IgD-negative memory B cell (primary cell): Measurements from ENCODE around the gene CA6. TPM values are rescaled to one million over a fixed set of nuclear protein-coding genes. Genes with fewer than 3 reads are reported as not detected.
A peak's percentile ranks its signal among the peaks of the same experiment; 100 is the strongest.
"Not testable (repeated sequence)": the region's sequence is repeated elsewhere in the genome, so short reads cannot be mapped to it uniquely, and the experiment has no call there.

Experiments used
- H3K27ac Mint-ChIP-seq, 3 donors: one replicate each; pipeline ENCODE4 v1.8.0; 2020 to 2022; ENCODE audit warnings: mild to moderate bottlenecking in 3 of 3, mixed read lengths in 3 of 3, moderate library complexity in 1 of 3
- H3K27me3 Mint-ChIP-seq: one replicate; pipeline ENCODE4 v1.8.0; 2021; ENCODE audit warnings: mixed read lengths
- H3K36me3 Mint-ChIP-seq: one replicate; pipeline ENCODE4 v1.8.0; 2020; ENCODE audit warnings: mild to moderate bottlenecking, mixed read lengths
- H3K4me1 Mint-ChIP-seq, 3 donors: one replicate each; pipeline ENCODE4 v1.8.0; 2020 to 2022; ENCODE audit warnings: mixed read lengths in 3 of 3, mild to moderate bottlenecking in 1 of 3
- H3K4me3 Mint-ChIP-seq, 4 donors: one replicate each; pipeline ENCODE4 v1.8.0; 2020 to 2022; ENCODE audit warnings: mild to moderate bottlenecking in 4 of 4, mixed read lengths in 4 of 4, moderate library complexity in 3 of 4
- H3K9me3 Mint-ChIP-seq, 3 donors: one replicate each; pipeline ENCODE4 v1.8.0; 2020 to 2021; ENCODE audit warnings: mixed read lengths in 3 of 3, mild to moderate bottlenecking in 1 of 3
- polyA plus RNA-seq: library from polyadenylated mRNA; unstranded; fragments of 300-500 nt; fragmentation: Illumina TruSeq; gene quantifications from one replicate; pipeline ENCODE4 v1.2.3, GENCODE V29; 2021

CA6 gene
- polyA plus RNA-seq, 1 donor from 2014 or later = not detected

DNA sequence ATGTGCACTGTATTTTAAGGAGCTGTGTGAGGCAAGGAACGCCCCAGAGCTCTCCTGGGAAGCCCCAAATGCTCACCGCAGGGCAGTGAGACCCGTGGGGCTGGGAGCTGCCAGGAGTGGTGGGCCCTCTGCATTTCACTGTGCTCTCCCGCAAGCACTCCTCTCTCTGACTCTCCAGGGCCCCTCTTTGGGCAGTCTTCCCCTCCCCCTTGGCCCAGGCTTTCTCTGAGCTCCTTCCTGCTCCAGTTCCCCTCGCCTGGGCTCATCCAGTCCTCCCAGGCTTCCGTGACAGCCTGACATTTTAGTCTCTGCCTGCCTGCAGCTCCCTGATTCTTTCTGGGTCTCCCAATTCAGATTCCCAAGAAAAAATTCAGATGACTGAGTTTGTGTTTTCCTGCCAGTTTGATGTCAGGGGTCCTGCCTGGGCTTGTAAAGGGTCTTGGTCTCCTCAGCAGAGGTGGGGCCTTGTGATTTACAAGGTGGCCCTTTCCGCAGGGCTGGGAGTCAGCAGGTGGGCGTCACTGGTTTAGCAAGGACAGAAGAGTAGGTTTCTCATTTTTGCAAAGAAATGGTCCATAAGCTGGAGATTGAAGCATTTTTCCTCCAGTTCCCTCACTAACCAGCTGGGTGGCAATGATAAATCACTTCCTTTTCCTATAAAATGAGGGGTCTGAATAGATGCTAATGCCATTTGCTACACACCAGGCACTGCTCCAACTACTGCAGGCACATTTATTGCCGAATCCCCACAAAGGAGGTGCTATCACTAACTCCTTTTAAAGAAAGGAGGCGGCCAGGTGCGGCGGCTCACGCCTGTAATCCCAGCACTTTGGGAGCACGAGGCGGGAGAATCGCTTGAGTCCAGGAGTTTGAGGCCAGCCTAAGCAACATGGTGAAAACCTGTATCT lies 1.9 kb upstream of the CA6 start:
- Mint-ChIP-seq H3K27ac (peak overlapping the region in 1 of 3 donors; percentile 91), H3K36me3 (no peaks in the 10 kb centered on the region), H3K9me3 (peaks cover 0 to 1% (median 0%) of the 10 kb centered on the region in 3 donors), H3K4me3 (no peak overlapping the region), H3K4me1 (peaks cover 0 to 3% (median 0%) of the 10 kb centered on the region in 3 donors), H3K27me3 (peaks cover 8% of the 10 kb centered on the region)

DNA sequence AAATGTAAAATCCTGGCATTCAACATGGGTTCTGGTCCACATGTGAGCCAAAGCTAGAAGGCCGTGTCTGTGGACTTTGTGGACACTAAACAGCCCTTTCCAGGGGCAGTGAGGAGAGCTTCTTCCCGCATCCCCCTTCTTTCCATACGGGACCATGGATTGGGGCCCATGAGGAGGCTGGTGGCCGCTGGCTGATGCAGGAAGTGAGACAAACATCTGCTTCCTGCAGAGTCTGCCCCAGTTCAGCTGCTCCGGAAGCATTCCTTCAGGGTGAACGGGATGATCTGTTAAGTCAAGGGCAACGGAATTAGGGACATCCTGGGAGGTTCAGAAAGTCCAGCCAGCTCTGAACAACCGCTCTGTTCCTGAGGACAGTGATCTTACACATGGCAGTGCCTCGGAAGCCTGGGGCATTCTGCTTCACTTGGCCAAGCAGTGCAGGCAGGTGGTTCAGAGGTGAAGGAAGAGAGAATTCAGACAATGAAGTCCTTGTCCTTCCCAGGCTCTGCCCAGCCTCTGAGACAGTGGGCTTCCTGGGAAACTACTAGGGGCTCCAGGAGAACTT lies 1.5 kb downstream of the CA6 start:
- Mint-ChIP-seq H3K36me3 (peaks cover 2% of the 10 kb centered on the region), H3K27me3 (no peaks in the 10 kb centered on the region), H3K27ac (no peak overlapping the region), H3K4me1 (peaks cover 0 to 3% (median 2%) of the 10 kb centered on the region in 3 donors), H3K9me3 (no peaks in the 10 kb centered on the region), H3K4me3 (no peak overlapping the region)

DNA sequence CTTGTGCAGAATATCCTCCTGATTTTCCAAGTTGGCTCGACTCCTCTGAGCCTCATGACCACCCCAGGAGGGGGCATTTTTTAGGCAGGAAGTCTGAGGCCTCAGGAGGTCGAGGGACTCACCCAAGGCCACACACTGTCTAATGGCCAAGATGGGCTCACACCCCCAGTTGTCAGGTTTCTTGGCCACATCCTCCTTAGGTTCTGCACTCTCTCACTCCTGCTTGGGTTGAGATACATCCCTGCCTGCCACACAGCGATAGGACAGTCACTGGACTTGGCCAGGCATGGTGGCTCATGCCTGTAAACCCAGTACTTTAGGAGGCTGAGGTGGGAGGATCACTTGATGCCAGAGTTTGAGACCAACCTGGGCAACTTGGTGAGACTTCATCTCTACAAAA lies 4.6 kb downstream of the CA6 start:
- Mint-ChIP-seq H3K36me3 (peaks cover 2% of the 10 kb centered on the region), H3K27ac (no peak overlapping the region)

DNA sequence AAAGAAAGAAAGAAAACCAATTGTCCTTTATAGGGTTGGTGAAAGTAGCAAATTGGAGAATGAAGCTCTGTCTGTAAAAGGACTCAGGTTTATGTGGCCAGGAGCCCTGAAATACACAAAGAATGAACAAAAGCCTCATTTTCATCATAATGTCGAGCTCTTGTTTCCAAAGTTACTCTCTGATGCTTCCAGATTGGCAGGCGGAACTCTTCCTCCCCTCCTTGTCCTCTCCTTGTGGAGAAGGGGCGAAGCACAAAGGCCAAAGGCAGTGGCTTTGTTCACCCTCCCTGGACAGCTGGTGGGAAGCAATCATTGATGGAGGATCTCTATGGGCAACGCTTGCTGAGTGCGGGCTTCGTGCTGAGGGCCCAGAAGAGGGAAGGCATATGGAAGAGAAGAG lies 5.6 kb downstream of the CA6 start:
- Mint-ChIP-seq H3K27me3 (peaks cover 3% of the 10 kb centered on the region), H3K9me3 (no peaks in the 10 kb centered on the region), H3K27ac (no peak overlapping the region), H3K4me3 (no peak overlapping the region), H3K4me1 (peaks cover 0 to 3% (median 2%) of the 10 kb centered on the region in 3 donors), H3K36me3 (peaks cover 2% of the 10 kb centered on the region)

More for the DNA sequence above, 4.6 kb downstream of the CA6 start:
- peaks cover 0 to 3% (median 2%) of the 10 kb centered on the region in 3 donors for H3K4me1 Mint-ChIP-seq
- no peaks in the 10 kb centered on the region for H3K9me3 Mint-ChIP-seq
- no peaks in the 10 kb centered on the region for H3K27me3 Mint-ChIP-seq
- no peak overlapping the region for H3K4me3 Mint-ChIP-seq

DNA sequence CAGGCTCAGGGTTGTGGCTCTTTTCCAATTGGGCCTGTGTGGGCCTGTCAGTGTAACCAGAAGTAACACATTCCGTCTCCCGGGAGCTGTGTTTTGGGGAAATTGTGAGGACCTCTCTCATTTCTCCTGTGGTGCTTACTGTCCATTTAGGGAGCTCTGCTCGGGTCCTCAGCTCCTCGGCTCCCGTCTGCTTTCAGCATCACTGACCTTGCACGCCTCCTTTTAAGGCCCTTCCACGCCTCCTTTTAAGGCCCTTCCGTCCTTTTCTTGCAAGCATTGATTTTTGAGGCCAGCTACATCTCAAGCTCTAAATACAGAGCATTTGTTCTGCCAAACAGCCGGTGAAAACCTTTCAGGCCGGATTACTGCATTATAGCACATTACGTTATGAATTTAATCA lies 9.7 kb downstream of the CA6 start:
- no peak overlapping the region for H3K27ac Mint-ChIP-seq
- peaks cover 0 to 4% (median 4%) of the 10 kb centered on the region in 3 donors for H3K9me3 Mint-ChIP-seq
- peaks cover 0 to 2% (median 0%) of the 10 kb centered on the region in 3 donors for H3K4me1 Mint-ChIP-seq
- H3K4me3 Mint-ChIP-seq = no peak overlapping the region
- H3K36me3 Mint-ChIP-seq = peaks cover 2% of the 10 kb centered on the region
- peaks cover 15% of the 10 kb centered on the region for H3K27me3 Mint-ChIP-seq

GRCh38 chr1:8956461-8957349 lies 11.0 kb downstream of the CA6 start:
- H3K4me3 Mint-ChIP-seq = no peak overlapping the region
- no peak overlapping the region for H3K27ac Mint-ChIP-seq
- H3K9me3 Mint-ChIP-seq = peaks cover 1 to 8% (median 7%) of the 10 kb centered on the region in 3 donors
- H3K4me1 Mint-ChIP-seq = no peaks in the 10 kb centered on the region
- H3K27me3 Mint-ChIP-seq = peaks cover 16% of the 10 kb centered on the region
- H3K36me3 Mint-ChIP-seq = no peaks in the 10 kb centered on the region

- Mint-ChIP-seq H3K4me1 (peaks cover 0 to 5% (median 2%) of the 10 kb centered on the region in 3 donors), H3K27me3 (peaks cover 15% of the 10 kb centered on the region), H3K36me3 (no peaks in the 10 kb centered on the region), H3K4me3 (no peak overlapping the region), H3K27ac (no peak overlapping the region), H3K9me3 (peaks cover 1 to 8% (median 7%) of the 10 kb centered on the region in 3 donors)
Observed at GRCh38 chr1:8962812-8963530, 17.3 kb downstream of the CA6 start.

DNA sequence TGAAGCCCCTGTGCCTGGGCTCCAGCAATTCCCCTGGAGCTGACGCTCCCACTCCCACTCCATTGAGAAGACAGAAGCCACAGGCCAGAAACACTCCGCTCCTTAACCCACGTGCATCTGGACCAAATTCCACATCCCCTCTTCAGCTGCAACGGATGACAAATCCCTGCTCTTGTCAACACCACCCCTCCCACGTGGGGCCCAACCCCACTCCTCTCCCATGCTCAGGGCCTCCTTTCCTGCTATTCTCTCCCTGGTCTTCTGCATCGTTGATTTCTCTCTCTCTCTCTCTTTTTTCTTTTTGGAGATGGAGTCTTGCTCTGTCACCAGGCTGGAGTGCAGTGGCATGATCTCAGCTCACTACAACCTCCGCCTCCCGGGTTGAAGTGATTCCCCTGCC lies 18.3 kb downstream of the CA6 start:
- peaks cover 0 to 5% (median 2%) of the 10 kb centered on the region in 3 donors for H3K4me1 Mint-ChIP-seq
- H3K4me3 Mint-ChIP-seq = no peak overlapping the region
- peaks cover 1 to 8% (median 7%) of the 10 kb centered on the region in 3 donors for H3K9me3 Mint-ChIP-seq
- H3K27me3 Mint-ChIP-seq = peaks cover 9% of the 10 kb centered on the region
- H3K27ac Mint-ChIP-seq = no peak overlapping the region
- H3K36me3 Mint-ChIP-seq = no peaks in the 10 kb centered on the region

DNA sequence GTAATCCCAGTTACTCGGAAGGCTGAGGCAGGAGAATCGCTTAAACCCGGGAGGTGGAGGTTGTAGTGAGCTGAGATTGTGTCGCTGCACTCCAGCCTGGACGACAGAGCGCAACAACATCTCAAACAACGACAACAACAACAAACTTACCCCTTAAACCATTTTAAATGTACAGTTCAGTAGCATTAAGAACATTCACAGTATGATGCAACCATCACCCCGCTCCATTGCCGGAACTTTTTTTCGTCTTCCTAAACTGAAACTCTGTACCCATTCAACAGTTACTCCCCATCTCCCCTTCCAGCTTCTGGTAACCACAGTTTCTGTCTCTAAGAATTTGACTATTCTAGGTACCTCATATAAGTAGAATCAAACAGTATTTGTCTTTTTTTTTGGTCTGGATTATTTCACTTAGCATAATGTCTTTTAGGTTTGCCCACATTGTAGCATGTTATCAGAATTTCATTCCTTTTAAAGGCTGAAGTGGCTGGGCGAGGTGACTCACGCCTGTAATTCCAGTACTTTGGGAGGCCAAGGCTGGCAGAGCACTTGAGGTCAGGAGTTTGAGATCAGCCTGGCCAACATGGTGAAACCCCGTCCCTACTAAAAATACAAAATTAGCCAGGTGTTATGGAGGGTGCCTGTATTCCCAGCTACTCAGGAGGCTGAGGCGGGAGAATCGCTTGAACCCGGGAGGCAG lies 19.6 kb downstream of the CA6 start:
- Mint-ChIP-seq H3K9me3 (peaks cover 1 to 10% (median 6%) of the 10 kb centered on the region in 3 donors), H3K4me1 (peaks cover 0 to 5% (median 2%) of the 10 kb centered on the region in 3 donors), H3K4me3 (peak overlapping the region in 1 of 4 donors; percentile 63), H3K27ac (peak overlapping the region in 2 of 3 donors; percentile 7 to 48), H3K27me3 (peaks cover 5% of the 10 kb centered on the region), H3K36me3 (no peaks in the 10 kb centered on the region)

DNA sequence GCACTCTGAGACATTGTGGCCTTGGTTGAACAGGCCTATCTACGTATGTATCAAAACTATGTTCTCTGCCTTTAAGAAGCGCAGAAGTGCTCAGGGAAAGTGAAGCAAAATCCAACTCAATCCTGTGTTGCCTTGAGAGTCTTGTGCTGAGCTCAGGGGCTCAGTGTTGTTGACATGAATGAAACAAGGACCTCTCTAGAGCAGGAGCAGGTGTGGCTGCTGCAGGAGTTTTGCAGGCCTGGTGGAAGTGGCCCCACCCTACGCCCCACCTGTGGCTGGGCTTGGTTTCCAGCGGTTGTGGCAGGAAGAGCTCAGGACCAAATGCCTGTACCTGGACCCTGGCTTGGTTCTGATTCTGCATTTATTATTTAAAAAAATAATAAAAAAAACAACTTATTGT lies 20.9 kb downstream of the CA6 start:
- no peaks in the 10 kb centered on the region for H3K36me3 Mint-ChIP-seq
- H3K27me3 Mint-ChIP-seq = peaks cover 4% of the 10 kb centered on the region
- H3K4me1 Mint-ChIP-seq = peaks cover 3 to 9% (median 8%) of the 10 kb centered on the region in 3 donors
- no peak overlapping the region for H3K4me3 Mint-ChIP-seq
- H3K9me3 Mint-ChIP-seq = peaks cover 0 to 6% (median 0%) of the 10 kb centered on the region in 3 donors
- H3K27ac Mint-ChIP-seq = peak overlapping the region in 2 of 3 donors; percentile 16 to 62

DNA sequence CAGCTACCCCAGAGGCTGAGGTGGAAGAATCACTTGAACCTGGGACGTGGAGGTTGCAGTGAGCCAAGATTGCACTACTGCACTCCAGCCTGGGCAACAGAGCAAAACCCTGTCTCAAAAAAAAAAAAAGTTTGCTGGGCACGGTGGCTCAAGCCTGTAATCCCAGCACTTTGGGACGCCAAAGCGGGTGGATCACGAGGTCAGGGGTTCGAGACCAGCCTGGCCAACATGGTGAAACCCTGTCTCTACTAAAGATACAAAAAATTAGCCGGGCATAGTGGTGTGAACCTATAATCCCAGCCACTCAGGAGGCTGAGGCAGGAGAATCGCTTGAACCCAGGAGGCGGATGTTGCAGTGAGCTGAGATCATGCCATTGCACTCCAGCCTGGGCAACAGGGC lies 23.2 kb downstream of the CA6 start:
- Mint-ChIP-seq H3K4me1 (peaks cover 3 to 11% (median 6%) of the 10 kb centered on the region in 3 donors), H3K4me3 (peak overlapping the region in 1 of 4 donors; percentile 64)
- H3K27me3 Mint-ChIP-seq, H3K9me3 Mint-ChIP-seq, H3K36me3 Mint-ChIP-seq, H3K27ac Mint-ChIP-seq: not testable (repeated sequence)

GRCh38 chr1:8969937-8970336 lies 24.3 kb downstream of the CA6 start:
- Mint-ChIP-seq H3K4me1 (peaks cover 3 to 8% (median 6%) of the 10 kb centered on the region in 3 donors), H3K9me3 (peaks cover 0 to 6% (median 0%) of the 10 kb centered on the region in 3 donors), H3K27me3 (peaks cover 5% of the 10 kb centered on the region), H3K27ac (peak overlapping the region in 1 of 3 donors; percentile 53), H3K4me3 (peak overlapping the region in 2 of 4 donors; percentile 37 to 64), H3K36me3 (no peaks in the 10 kb centered on the region)

- Mint-ChIP-seq H3K4me1 (peaks cover 3 to 8% (median 6%) of the 10 kb centered on the region in 3 donors), H3K27me3 (peaks cover 5% of the 10 kb centered on the region), H3K36me3 (no peaks in the 10 kb centered on the region), H3K9me3 (peaks cover 0 to 6% (median 0%) of the 10 kb centered on the region in 3 donors), H3K4me3 (peak overlapping the region in 3 of 4 donors; percentile 66 to 71 (median 68)), H3K27ac (peak overlapping the region in 1 of 3 donors; percentile 56)
Observed at GRCh38 chr1:8970870-8971337, 25.2 kb downstream of the CA6 start.
